Cerebellar nuclear complex (tissue), 1 donor: ENCODE results near the gene PRKCZ.

Experiments
- DNase-seq, 2 experiments: peaks; one replicate each; lab custom pipeline; 2025; lab: John Stamatoyannopoulos, UW

The PRKCZ gene

GRCh38 chr1:2067393-2067792 lies 17.2 kb downstream of the PRKCZ start:
- no peak for DNase-seq

GRCh38 chr1:2067981-2068380 lies 17.8 kb downstream of the PRKCZ start:
- no peak for DNase-seq

- no peak for DNase-seq
These were observed 18.7 kb downstream of the PRKCZ start for GRCh38 chr1:2068951-2069350.

GRCh38 chr1:2070016-2070415 lies 19.8 kb downstream of the PRKCZ start:
- DNase-seq, result no peak

- no peak for DNase-seq
These were observed 20.8 kb downstream of the PRKCZ start for GRCh38 chr1:2070800-2071530.

- DNase-seq, result no peak
These were observed 22.0 kb downstream of the PRKCZ start for GRCh38 chr1:2072109-2072806.

- DNase-seq, result no peak
These were observed 22.7 kb downstream of the PRKCZ start for GRCh38 chr1:2072891-2073290.

- peak; percentile 59 to 68 for DNase-seq
These were observed 23.4 kb downstream of the PRKCZ start for GRCh38 chr1:2073382-2074230.

GRCh38 chr1:2074396-2074795 lies 24.2 kb downstream of the PRKCZ start:
- no peak for DNase-seq

GRCh38 chr1:2074944-2075740 lies 24.9 kb downstream of the PRKCZ start:
- no peak for DNase-seq

GRCh38 chr1:2076826-2077225 lies 26.6 kb downstream of the PRKCZ start:
- DNase-seq, result no peak

GRCh38 chr1:2078170-2078569 lies 28.0 kb downstream of the PRKCZ start:
- DNase-seq, result no peak

- DNase-seq, result no peak
These were observed 29.3 kb downstream of the PRKCZ start for GRCh38 chr1:2079396-2080085.

- no peak for DNase-seq
These were observed 29.9 kb downstream of the PRKCZ start for GRCh38 chr1:2080140-2080539.

- no peak for DNase-seq
These were observed 30.7 kb downstream of the PRKCZ start for GRCh38 chr1:2080884-2081283.

- no peak for DNase-seq
These were observed 31.2 kb downstream of the PRKCZ start for GRCh38 chr1:2081326-2081885.

- DNase-seq, result no peak
These were observed 31.9 kb downstream of the PRKCZ start for GRCh38 chr1:2082064-2082463.

- DNase-seq, result no peak
These were observed 33.5 kb downstream of the PRKCZ start for GRCh38 chr1:2083666-2084065.

GRCh38 chr1:2084306-2084705 lies 34.1 kb downstream of the PRKCZ start:
- DNase-seq, result peak in 1 of 2 experiments; percentile 65

- DNase-seq, result no peak
These were observed 34.9 kb downstream of the PRKCZ start for GRCh38 chr1:2085080-2085479.
